GM15510 (cell line): ENCODE results near the gene ABHD12.

ENCODE experiments used
- POLR2A ChIP-seq: IDR thresholded peaks from 3 replicates; pipeline ENCODE4 v1.6.1; 2011; ENCODE audit warnings: borderline replicate concordance; ENCODE audit not compliant: insufficient read length; ENCODE audit errors: extremely low read depth

ABHD12 gene

GRCh38 chr20:25397096-25397495 lies 6.5 kb upstream of the ABHD12 start:
- no peak for TF ChIP-seq POLR2A

GRCh38 chr20:25394996-25395395 lies 4.4 kb upstream of the ABHD12 start:
- no peak for TF ChIP-seq POLR2A

DNA sequence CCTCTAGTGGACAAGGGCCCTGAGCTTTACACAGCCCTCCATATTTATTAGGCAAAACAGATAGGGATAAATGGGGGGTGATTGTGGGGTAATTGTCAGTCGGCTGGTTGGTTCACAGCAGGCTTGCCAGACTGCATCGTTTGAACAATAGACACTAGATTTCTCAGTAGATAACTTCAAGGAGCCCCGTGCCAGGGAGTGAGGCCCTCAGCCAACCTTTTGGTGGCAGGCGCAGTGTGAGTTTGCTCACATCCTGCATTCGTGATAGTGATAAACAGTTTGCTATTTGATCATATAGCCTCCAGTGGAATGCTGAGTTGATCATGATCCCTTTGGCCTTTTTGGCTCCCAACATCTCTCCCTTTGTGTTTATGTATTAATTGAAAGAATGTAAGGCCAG lies 3.6 kb upstream of the ABHD12 start:
- TF ChIP-seq POLR2A: no peak

- TF ChIP-seq POLR2A: no peak
Observed at GRCh38 chr20:25389858-25390537, 637 bp downstream of the ABHD12 start.

GRCh38 chr20:25389401-25389857 lies 1.2 kb downstream of the ABHD12 start:
- TF ChIP-seq POLR2A: no peak

DNA sequence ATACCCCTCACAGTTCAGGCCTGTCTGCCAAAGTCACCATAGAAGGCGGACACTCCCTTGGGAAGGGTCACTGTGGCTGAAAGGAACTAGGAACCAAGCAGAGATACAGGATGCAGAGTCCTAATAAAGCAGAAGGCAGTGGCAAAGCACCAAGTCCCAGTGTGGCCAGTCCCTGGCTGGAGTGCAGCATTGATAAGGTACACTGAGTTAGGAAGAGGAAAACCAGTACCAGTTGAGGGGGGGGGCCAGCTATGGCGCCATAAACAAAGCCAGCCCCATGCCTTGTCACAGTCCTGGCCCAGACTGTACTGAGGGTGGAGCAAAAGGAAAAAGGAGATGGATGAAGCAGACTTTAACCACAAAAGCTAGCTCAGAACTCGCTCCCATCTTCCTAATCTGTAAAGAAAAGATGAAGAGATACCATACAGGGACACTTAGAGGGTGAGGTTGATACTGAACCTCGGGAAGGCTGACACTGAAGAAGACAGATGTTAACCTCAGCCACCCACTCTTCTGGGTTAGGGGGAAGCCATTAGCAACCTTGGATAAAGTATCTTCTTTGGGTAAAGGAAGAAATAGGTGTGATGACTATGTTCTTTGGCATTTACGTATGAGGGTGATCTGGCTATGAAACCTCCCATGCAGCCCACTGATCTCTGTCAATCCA lies 7.8 kb downstream of the ABHD12 start:
- no peak for TF ChIP-seq POLR2A

- no peak for TF ChIP-seq POLR2A
Observed at GRCh38 chr20:25380945-25381614, 9.6 kb downstream of the ABHD12 start.

GRCh38 chr20:25378884-25379733 lies 11.5 kb downstream of the ABHD12 start:
- no peak for TF ChIP-seq POLR2A

DNA sequence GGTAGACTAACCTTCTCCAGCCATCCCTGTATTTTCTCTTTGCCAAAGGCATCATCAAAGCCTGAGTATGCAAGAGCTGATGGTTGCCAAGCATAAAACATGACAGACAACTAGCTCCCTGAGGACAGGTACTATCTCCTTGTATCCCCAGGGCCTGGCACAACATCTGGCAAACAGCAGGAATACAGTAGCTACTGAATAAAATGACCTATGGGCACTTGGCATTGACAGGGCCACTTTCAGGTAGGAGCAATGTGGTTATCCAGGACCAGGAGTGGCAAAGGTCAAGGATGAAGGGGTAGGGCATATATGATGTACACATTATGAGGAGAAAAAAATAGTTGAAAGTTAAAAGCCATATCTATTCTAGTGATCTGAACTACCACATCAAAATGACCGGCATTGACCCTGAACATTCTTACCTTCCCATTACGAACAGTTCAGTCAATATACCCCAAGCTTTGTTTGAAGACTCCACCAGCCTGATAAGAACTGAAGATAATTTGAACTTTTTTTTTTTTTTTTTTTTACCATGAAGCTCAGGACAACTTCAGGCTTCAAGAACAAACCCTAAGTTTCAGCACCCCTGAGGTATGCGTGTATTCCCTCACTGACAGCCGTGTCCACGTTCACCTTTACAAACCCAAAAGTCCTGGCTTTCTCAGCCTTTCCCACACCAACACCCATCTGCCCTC lies 12.3 kb downstream of the ABHD12 start:
- TF ChIP-seq POLR2A: no peak

DNA sequence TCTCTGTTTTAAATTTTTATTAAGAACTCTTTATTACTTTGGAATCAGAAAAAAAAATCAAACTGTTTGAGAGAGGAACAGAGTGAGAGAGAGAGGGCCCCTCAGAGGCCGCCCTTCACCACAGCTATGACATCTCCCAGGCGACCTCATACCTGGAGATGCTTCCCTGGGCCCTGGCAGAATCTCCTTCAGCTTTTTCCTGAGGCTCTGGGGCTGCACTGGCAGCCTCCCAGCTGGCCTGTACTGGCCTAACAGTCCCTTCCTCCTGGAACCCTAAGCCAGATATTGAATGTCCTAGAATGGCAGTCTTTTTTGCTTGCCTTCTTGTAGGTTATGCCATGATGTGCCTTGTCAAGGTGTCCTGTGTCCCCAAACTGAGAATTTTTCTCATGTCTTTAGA lies 13.7 kb downstream of the ABHD12 start:
- TF ChIP-seq POLR2A: no peak

- no peak for TF ChIP-seq POLR2A
Observed at GRCh38 chr20:25376236-25376635, 14.4 kb downstream of the ABHD12 start.

DNA sequence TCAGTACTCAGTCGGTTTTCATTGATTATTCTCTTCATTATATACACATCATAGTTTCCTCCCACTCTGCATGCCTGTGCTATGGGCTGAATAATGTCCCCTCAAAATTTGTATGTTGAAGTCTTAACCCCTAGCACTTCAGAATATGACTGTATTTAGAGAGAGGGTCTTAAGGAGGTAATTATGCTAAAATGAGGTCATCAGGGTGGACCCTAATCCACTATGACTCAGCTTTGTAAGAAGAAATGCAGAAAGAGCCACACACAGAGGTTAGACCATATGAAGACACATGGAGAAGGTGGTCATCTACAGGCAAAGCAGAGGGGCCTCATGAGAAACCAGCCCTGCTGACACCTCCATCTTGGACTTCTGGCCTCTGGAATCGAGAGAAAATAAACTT lies 15.8 kb downstream of the ABHD12 start:
- no peak for TF ChIP-seq POLR2A

- no peak for TF ChIP-seq POLR2A
Observed at GRCh38 chr20:25372584-25373336, 17.9 kb downstream of the ABHD12 start.

DNA sequence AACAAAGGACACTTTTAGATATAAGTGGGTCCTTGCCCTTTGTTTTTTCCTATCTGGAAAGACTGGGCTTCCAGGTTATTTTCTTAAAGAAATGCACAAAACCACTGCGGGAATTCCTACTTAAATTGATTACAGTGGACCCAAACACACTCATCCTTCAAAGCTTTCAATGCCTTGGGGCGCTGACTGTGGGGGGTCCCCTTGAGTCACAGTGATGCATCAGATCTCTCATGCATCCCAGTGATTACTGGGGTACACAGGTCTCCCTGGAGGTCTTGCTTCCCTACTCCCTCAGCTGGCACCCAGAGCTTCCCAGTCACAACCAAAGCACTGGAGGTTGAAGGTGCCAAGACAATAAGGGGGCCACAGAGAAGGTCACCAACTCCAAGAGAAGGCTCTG lies 20.7 kb downstream of the ABHD12 start:
- no peak for TF ChIP-seq POLR2A

GRCh38 chr20:25369529-25369928 lies 21.1 kb downstream of the ABHD12 start:
- no peak for TF ChIP-seq POLR2A

GRCh38 chr20:25368976-25369375 lies 21.7 kb downstream of the ABHD12 start:
- no peak for TF ChIP-seq POLR2A
